Activated CD4-positive, alpha-beta T cell treated with anti-CD3 and anti-CD28 coated beads for 1 hour (primary cell): Measurements from ENCODE around the gene BOD1L1.

Experiments used
- DNase-seq: peaks from one replicate; pipeline ENCODE4 v3.0.0-alpha.2; 2020

Gene BOD1L1

GRCh38 chr4:13537832-13538177, 89.7 kb downstream of the BOD1L1 start:
- no peak for DNase-seq

GRCh38 chr4:13537011-13537831, 90.3 kb downstream of the BOD1L1 start:
- DNase-seq: no peak

GRCh38 chr4:13536607-13537006, 90.9 kb downstream of the BOD1L1 start:
- DNase-seq: no peak

GRCh38 chr4:13535708-13536361, 91.7 kb downstream of the BOD1L1 start:
- no peak for DNase-seq

- DNase-seq: no peak
Measured at GRCh38 chr4:13535118-13535517, 92.4 kb downstream of the BOD1L1 start.

- DNase-seq: no peak
Measured at GRCh38 chr4:13534344-13535063, 93.0 kb downstream of the BOD1L1 start.

- DNase-seq: no peak
Measured at GRCh38 chr4:13533670-13534343, 93.7 kb downstream of the BOD1L1 start.

GRCh38 chr4:13531625-13531998, 95.9 kb downstream of the BOD1L1 start:
- no peak for DNase-seq

GRCh38 chr4:13530823-13531624, 96.5 kb downstream of the BOD1L1 start:
- DNase-seq: no peak

GRCh38 chr4:13529128-13529919, 98.2 kb downstream of the BOD1L1 start:
- no peak for DNase-seq

GRCh38 chr4:13528821-13529127, 98.8 kb downstream of the BOD1L1 start:
- no peak for DNase-seq

GRCh38 chr4:13527981-13528820, 99.3 kb downstream of the BOD1L1 start:
- DNase-seq: no peak

- no peak for DNase-seq
Measured at GRCh38 chr4:13527192-13527980, 100.1 kb downstream of the BOD1L1 start.

- no peak for DNase-seq
Measured at GRCh38 chr4:13526658-13527057, 100.9 kb downstream of the BOD1L1 start.

GRCh38 chr4:13525606-13526281, 101.8 kb downstream of the BOD1L1 start:
- no peak for DNase-seq

- no peak for DNase-seq
Measured at GRCh38 chr4:13524504-13525243, 102.9 kb downstream of the BOD1L1 start.

GRCh38 chr4:13523591-13524503, 103.7 kb downstream of the BOD1L1 start:
- no peak for DNase-seq

GRCh38 chr4:13523105-13523477, 104.4 kb downstream of the BOD1L1 start:
- DNase-seq: no peak
